ENCODE measurements around the gene CS.
A peak's percentile ranks its signal among the peaks of the same experiment; 100 is the strongest.
"Not testable (repeated sequence)": the region's sequence is repeated elsewhere in the genome, so short reads cannot be mapped to it uniquely, and the experiment has no call there.

CS gene

GRCh38 chr12:56280849-56281248 is 19.3 kb downstream of the CS start:
- no peak for DNase-seq
- Mint-ChIP-seq H3K27ac (no peak overlapping the region), H3K9me3 (no peaks in the 10 kb centered on the region), H3K4me1 (peaks cover 4 to 6% of the 10 kb centered on the region in 2 donors), H3K27me3 (no peaks in the 10 kb centered on the region), H3K36me3 (peaks cover 19 to 44% of the 10 kb centered on the region in 2 donors), H3K4me3 (no peak overlapping the region)
- no peak for ATAC-seq (replicated peaks)

- peaks cover 4 to 6% of the 10 kb centered on the region in 2 donors for H3K4me1 Mint-ChIP-seq
- H3K27me3 Mint-ChIP-seq, result no peaks in the 10 kb centered on the region
- DNase-seq (no peak), ATAC-seq (replicated peaks) (no peak)
- H3K36me3 Mint-ChIP-seq, result peaks cover 22 to 46% of the 10 kb centered on the region in 2 donors
- H3K4me3 Mint-ChIP-seq, result no peak overlapping the region
- H3K27ac Mint-ChIP-seq, result no peak overlapping the region
- H3K9me3 Mint-ChIP-seq, result no peaks in the 10 kb centered on the region
These were observed 21.2 kb downstream of the CS start for GRCh38 chr12:56278905-56279304.

GRCh38 chr12:56274299-56274698 is 25.8 kb downstream of the CS start:
- Mint-ChIP-seq H3K4me1 (no peaks in the 10 kb centered on the region), H3K36me3 (peaks cover 23 to 42% of the 10 kb centered on the region in 2 donors), H3K4me3 (no peak overlapping the region), H3K27me3 (no peaks in the 10 kb centered on the region), H3K27ac (no peak overlapping the region), H3K9me3 (no peaks in the 10 kb centered on the region)
- no peak for ATAC-seq (replicated peaks)
- DNase-seq, result no peak

GRCh38 chr12:56272468-56272867 is 27.7 kb downstream of the CS start:
- H3K36me3 Mint-ChIP-seq, result peaks cover 23 to 41% of the 10 kb centered on the region in 2 donors
- not testable (repeated sequence) for H3K27ac Mint-ChIP-seq; ATAC-seq (replicated peaks); H3K27me3 Mint-ChIP-seq; H3K4me3 Mint-ChIP-seq; H3K9me3 Mint-ChIP-seq; DNase-seq
- peaks cover 8 to 11% of the 10 kb centered on the region in 2 donors for H3K4me1 Mint-ChIP-seq

GRCh38 chr12:56271031-56271430 is 29.1 kb downstream of the CS start:
- Mint-ChIP-seq H3K27me3 (no peaks in the 10 kb centered on the region), H3K27ac (peak overlapping the region; percentile 10), H3K4me3 (no peak overlapping the region), H3K9me3 (no peaks in the 10 kb centered on the region), H3K36me3 (peaks cover 22 to 39% of the 10 kb centered on the region in 2 donors), H3K4me1 (peaks cover 15 to 21% of the 10 kb centered on the region in 2 donors)
- DNase-seq (no peak), ATAC-seq (replicated peaks) (no peak)

GRCh38 chr12:56267443-56268071 is 32.6 kb downstream of the CS start:
- peak; percentile 50 to 51 for ATAC-seq (replicated peaks)
- H3K27me3 Mint-ChIP-seq, result no peaks in the 10 kb centered on the region

GRCh38 chr12:56266693-56267442 is 33.3 kb downstream of the CS start, which contains the start of gene COQ10A:
Gene COQ10A (plus strand): TSS chr12:56266942. CDS start chr12:56267119, 177 bp downstream.
- Mint-ChIP-seq H3K36me3 (peaks cover 9 to 16% of the 10 kb centered on the region in 2 donors), H3K9me3 (no peaks in the 10 kb centered on the region), H3K4me1 (peaks cover 17 to 21% of the 10 kb centered on the region in 2 donors), H3K27me3 (no peaks in the 10 kb centered on the region), H3K27ac (peak within 1 kb of the TSS; percentile 97), H3K4me3 (peak within 1 kb of the TSS; percentile 93 to 96)
- DNase-seq (peak; percentile 85), ATAC-seq (replicated peaks) (peak; percentile 90 to 93)

More at GRCh38 chr12:56267443-56268071, 32.6 kb downstream of the CS start:
- no peak for DNase-seq
- H3K9me3 Mint-ChIP-seq, result no peaks in the 10 kb centered on the region
- peak overlapping the region; percentile 63 for H3K27ac Mint-ChIP-seq
- peaks cover 9 to 20% of the 10 kb centered on the region in 2 donors for H3K36me3 Mint-ChIP-seq
- H3K4me3 Mint-ChIP-seq, result peak overlapping the region; percentile 93 to 96
- H3K4me1 Mint-ChIP-seq, result peaks cover 17 to 21% of the 10 kb centered on the region in 2 donors

- not testable (repeated sequence) for DNase-seq; H3K27me3 Mint-ChIP-seq; H3K9me3 Mint-ChIP-seq; ATAC-seq (replicated peaks)
- Mint-ChIP-seq H3K4me3 (peak overlapping the region; percentile 93 to 96), H3K36me3 (peaks cover 9 to 13% of the 10 kb centered on the region in 2 donors), H3K4me1 (peaks cover 17 to 21% of the 10 kb centered on the region in 2 donors), H3K27ac (peak overlapping the region; percentile 97)
These were observed 34.0 kb downstream of the CS start for GRCh38 chr12:56266068-56266692.

- ATAC-seq (replicated peaks); H3K36me3 Mint-ChIP-seq; H3K4me3 Mint-ChIP-seq; H3K27ac Mint-ChIP-seq; DNase-seq; H3K27me3 Mint-ChIP-seq; H3K9me3 Mint-ChIP-seq: not testable (repeated sequence)
- peaks cover 17 to 25% of the 10 kb centered on the region in 2 donors for H3K4me1 Mint-ChIP-seq
These were observed 37.2 kb downstream of the CS start for GRCh38 chr12:56262955-56263354.

- no peaks in the 10 kb centered on the region for H3K36me3 Mint-ChIP-seq
- no peaks in the 10 kb centered on the region for H3K9me3 Mint-ChIP-seq
- H3K4me3 Mint-ChIP-seq, result no peak overlapping the region
- DNase-seq (no peak), ATAC-seq (replicated peaks) (no peak)
- peaks cover 13 to 22% of the 10 kb centered on the region in 2 donors for H3K4me1 Mint-ChIP-seq
- no peak overlapping the region for H3K27ac Mint-ChIP-seq
- no peaks in the 10 kb centered on the region for H3K27me3 Mint-ChIP-seq
These were observed 38.5 kb downstream of the CS start for GRCh38 chr12:56261503-56262232.

GRCh38 chr12:56260921-56261320 is 39.2 kb downstream of the CS start:
- Mint-ChIP-seq H3K4me1 (peaks cover 13 to 24% of the 10 kb centered on the region in 2 donors), H3K27ac (no peak overlapping the region), H3K4me3 (no peak overlapping the region), H3K9me3 (no peaks in the 10 kb centered on the region), H3K36me3 (peaks cover 3 to 5% of the 10 kb centered on the region in 2 donors), H3K27me3 (no peaks in the 10 kb centered on the region)
- no peak for DNase-seq
- no peak for ATAC-seq (replicated peaks)

- Mint-ChIP-seq H3K4me1 (peaks cover 12 to 25% of the 10 kb centered on the region in 2 donors), H3K4me3 (no peak overlapping the region), H3K27me3 (no peaks in the 10 kb centered on the region), H3K27ac (no peak overlapping the region), H3K36me3 (peaks cover 3 to 6% of the 10 kb centered on the region in 2 donors), H3K9me3 (no peaks in the 10 kb centered on the region)
- ATAC-seq (replicated peaks) (no peak), DNase-seq (no peak)
These were observed 39.8 kb downstream of the CS start for GRCh38 chr12:56260380-56260779.

- H3K27me3 Mint-ChIP-seq, result no peaks in the 10 kb centered on the region
- H3K36me3 Mint-ChIP-seq, result peaks cover 10 to 17% of the 10 kb centered on the region in 2 donors
- DNase-seq, result no peak
- H3K4me3 Mint-ChIP-seq, result peak overlapping the region; percentile 94 to 99
- peaks cover 13 to 25% of the 10 kb centered on the region in 2 donors for H3K4me1 Mint-ChIP-seq
- no peaks in the 10 kb centered on the region for H3K9me3 Mint-ChIP-seq
- peak overlapping the region; percentile 94 for H3K27ac Mint-ChIP-seq
- ATAC-seq (replicated peaks), result peak in 1 of 2 donors; percentile 13
These were observed 41.3 kb downstream of the CS start for GRCh38 chr12:56258820-56259183.

All from stimulated activated naive B cell treated with anti-CD40 and anti-IgM and Interleukin-4, amounts not matched to agents 10 μg/mL and 1 μg/mL and 100 μg/mL, for 72 hours (primary cell).